ENCODE measurements around the gene DNM1. TPM values are rescaled to one million over a fixed set of nuclear protein-coding genes. Genes with fewer than 3 reads are reported as not detected.

DNM1 gene
- total and polyA plus RNA-seq, 3 experiments from 2014 or later, result 0.18 to 0.66 (median 0.26) TPM

- H3K4me1 ChIP-seq (ENCODE audit: insufficient read depth, low read length), result no peaks in the 10 kb centered on the region
- H3K27me3 ChIP-seq (ENCODE audit: insufficient read depth, low read length, poor library complexity, severe bottlenecking), result no peaks in the 10 kb centered on the region
Observed at GRCh38 chr9:128211186-128211980, 8.2 kb downstream of the DNM1 start.

DNA sequence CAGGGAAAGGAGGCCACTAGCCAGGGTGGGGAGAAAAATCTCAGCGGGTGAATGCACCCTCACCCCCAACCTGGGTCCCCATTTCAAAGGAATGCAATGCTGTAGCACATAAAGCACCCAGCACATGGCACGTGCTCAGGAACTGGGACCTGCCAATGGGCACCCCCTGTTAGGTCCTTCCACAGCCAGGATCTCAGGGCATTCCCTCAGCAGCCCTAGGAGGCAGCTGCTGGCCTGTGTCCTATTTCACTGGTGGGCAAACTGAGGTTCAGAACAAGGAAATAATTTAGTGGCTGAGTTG lies 8.8 kb downstream of the DNM1 start:
- Mint-ChIP-seq H3K9me3 (no peaks in the 10 kb centered on the region), H3K36me3 (no peaks in the 10 kb centered on the region), H3K27ac (no peak overlapping the region), H3K4me1 (no peaks in the 10 kb centered on the region), H3K4me3 (no peak overlapping the region), H3K27me3 (peaks cover 12 to 14% of the 10 kb centered on the region in 2 donors)
- H3K4me3 ChIP-seq (ENCODE audit: low read length), result no peak overlapping the region
- H3K27me3 ChIP-seq (ENCODE audit: insufficient read depth, low read length, poor library complexity, severe bottlenecking), result no peaks in the 10 kb centered on the region
- ChIA-PET POLR2A (no interaction called here), CTCF (interaction anchor here (0.7 to 1.0 kb wide), 2 partner anchors 8 to 15 kb away, joined by 3 to 5 read pairs; no protein-coding TSS in a partner anchor)
- H3K27ac ChIP-seq (ENCODE audit: low read depth, low read length), result no peak overlapping the region
- H3K9me3 ChIP-seq (ENCODE audit: low read length), result no peaks in the 10 kb centered on the region
- no peaks in the 10 kb centered on the region for H3K36me3 ChIP-seq (ENCODE audit: insufficient read depth, low read length)
- no peaks in the 10 kb centered on the region for H3K4me1 ChIP-seq (ENCODE audit: insufficient read depth, low read length)
- DNase-seq, result no peak

More at GRCh38 chr9:128211186-128211980, 8.2 kb downstream of the DNM1 start:
- ChIA-PET CTCF (interaction anchor here (0.7 to 1.0 kb wide), 2 partner anchors 8 to 15 kb away, joined by 3 to 5 read pairs; no protein-coding TSS in a partner anchor), POLR2A (no interaction called here)
- H3K9me3 Mint-ChIP-seq, result no peaks in the 10 kb centered on the region
- H3K36me3 Mint-ChIP-seq, result no peaks in the 10 kb centered on the region
- no peak overlapping the region for H3K27ac ChIP-seq (ENCODE audit: low read depth, low read length)
- no peak overlapping the region for H3K4me3 Mint-ChIP-seq
- peak overlapping the region in 1 of 8 donors; percentile 68 for H3K27ac Mint-ChIP-seq
- no peak overlapping the region for H3K4me3 ChIP-seq (ENCODE audit: low read length)
- no peaks in the 10 kb centered on the region for H3K4me1 Mint-ChIP-seq
- no peaks in the 10 kb centered on the region for H3K36me3 ChIP-seq (ENCODE audit: insufficient read depth, low read length)
- DNase-seq, result no peak
- H3K9me3 ChIP-seq (ENCODE audit: low read length), result no peaks in the 10 kb centered on the region
- H3K27me3 Mint-ChIP-seq, result peaks cover 12 to 15% of the 10 kb centered on the region in 2 donors

GRCh38 chr9:128213746-128214497 lies 10.7 kb downstream of the DNM1 start:
- Histone ChIP-seq H3K27me3 (ENCODE audit: insufficient read depth, low read length, poor library complexity, severe bottlenecking) (no peaks in the 10 kb centered on the region), H3K36me3 (ENCODE audit: insufficient read depth, low read length) (no peaks in the 10 kb centered on the region), H3K9me3 (ENCODE audit: low read length) (no peaks in the 10 kb centered on the region), H3K27ac (ENCODE audit: low read depth, low read length) (no peak overlapping the region), H3K4me1 (ENCODE audit: insufficient read depth, low read length) (peaks cover 10% of the 10 kb centered on the region), H3K4me3 (ENCODE audit: low read length) (no peak overlapping the region)
- H3K36me3 Mint-ChIP-seq, result no peaks in the 10 kb centered on the region
- H3K4me1 Mint-ChIP-seq, result peaks cover 9 to 12% (median 9%) of the 10 kb centered on the region in 3 donors
- no peaks in the 10 kb centered on the region for H3K9me3 Mint-ChIP-seq
- H3K27me3 Mint-ChIP-seq, result peaks cover 8 to 9% of the 10 kb centered on the region in 2 donors
- no peak for DNase-seq
- CTCF ChIA-PET, result no interaction called here
- H3K27ac Mint-ChIP-seq, result no peak overlapping the region
- peak overlapping the region in 1 of 7 donors; percentile 40 for H3K4me3 Mint-ChIP-seq
- POLR2A ChIA-PET, result no interaction called here

- Mint-ChIP-seq H3K4me1 (peaks cover 11 to 15% (median 12%) of the 10 kb centered on the region in 3 donors), H3K27ac (no peak overlapping the region), H3K4me3 (no peak overlapping the region), H3K27me3 (peaks cover 5 to 8% of the 10 kb centered on the region in 2 donors), H3K9me3 (no peaks in the 10 kb centered on the region), H3K36me3 (no peaks in the 10 kb centered on the region)
- no peaks in the 10 kb centered on the region for H3K27me3 ChIP-seq (ENCODE audit: insufficient read depth, low read length, poor library complexity, severe bottlenecking)
- ChIA-PET POLR2A (no interaction called here), CTCF (no interaction called here)
- no peaks in the 10 kb centered on the region for H3K9me3 ChIP-seq (ENCODE audit: low read length)
- no peak for DNase-seq
- H3K36me3 ChIP-seq (ENCODE audit: insufficient read depth, low read length), result no peaks in the 10 kb centered on the region
- H3K4me1 ChIP-seq (ENCODE audit: insufficient read depth, low read length), result peaks cover 13% of the 10 kb centered on the region
- no peak overlapping the region for H3K4me3 ChIP-seq (ENCODE audit: low read length)
- H3K27ac ChIP-seq (ENCODE audit: low read depth, low read length), result no peak overlapping the region
Observed at GRCh38 chr9:128214571-128215490, 11.7 kb downstream of the DNM1 start.

DNA sequence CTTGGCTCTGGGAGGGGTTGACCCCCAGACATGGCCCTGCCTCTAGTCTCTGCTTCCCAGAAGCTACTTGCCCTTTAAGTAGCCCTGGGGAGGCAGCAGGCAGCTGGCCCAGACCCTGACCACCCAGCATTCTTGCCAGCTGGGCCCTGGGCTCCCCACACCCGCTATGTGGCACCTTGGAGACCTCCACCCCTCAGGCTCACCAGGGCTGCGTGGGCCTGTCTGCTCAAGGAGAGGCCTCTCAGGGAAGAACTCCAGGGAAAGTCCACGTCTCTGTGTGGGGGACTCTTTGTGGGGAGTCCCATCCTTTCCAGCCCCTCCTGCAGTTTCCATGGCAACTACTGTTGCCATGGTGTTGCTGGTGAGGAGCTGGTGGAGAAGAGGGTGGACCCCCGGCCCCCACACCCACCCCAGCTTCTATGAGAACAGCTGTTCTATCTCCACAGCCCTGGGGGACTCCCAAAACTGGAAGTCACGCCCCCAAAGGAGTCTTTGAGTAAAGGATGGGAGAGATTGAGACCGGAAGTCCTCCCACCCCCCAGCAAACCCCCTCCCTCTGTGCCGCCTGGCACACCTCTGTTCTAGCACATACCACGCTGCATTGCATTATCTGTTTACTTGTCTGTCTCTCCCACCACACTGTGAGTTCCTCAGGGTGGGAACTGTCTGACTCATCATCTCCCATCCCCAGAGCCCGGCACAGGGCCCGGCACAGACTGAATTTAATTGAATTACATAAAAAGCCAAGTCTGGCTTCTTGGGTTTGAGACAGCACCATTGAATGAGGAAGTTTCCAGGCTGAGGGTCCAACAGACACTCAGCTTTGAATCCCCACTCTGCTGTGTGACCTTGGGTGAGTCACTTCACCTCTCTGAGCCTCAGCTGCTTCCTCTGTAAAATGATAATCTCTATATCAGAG lies 12.6 kb downstream of the DNM1 start:
- Mint-ChIP-seq H3K9me3 (no peaks in the 10 kb centered on the region), H3K4me1 (peaks cover 11 to 15% (median 12%) of the 10 kb centered on the region in 3 donors), H3K4me3 (no peak overlapping the region), H3K36me3 (no peaks in the 10 kb centered on the region), H3K27ac (no peak overlapping the region), H3K27me3 (peaks cover 6 to 8% of the 10 kb centered on the region in 2 donors)
- ChIA-PET POLR2A (no interaction called here), CTCF (no interaction called here)
- Histone ChIP-seq H3K4me3 (ENCODE audit: low read length) (no peak overlapping the region), H3K27ac (ENCODE audit: low read depth, low read length) (no peak overlapping the region), H3K9me3 (ENCODE audit: low read length) (no peaks in the 10 kb centered on the region), H3K27me3 (ENCODE audit: insufficient read depth, low read length, poor library complexity, severe bottlenecking) (no peaks in the 10 kb centered on the region), H3K4me1 (ENCODE audit: insufficient read depth, low read length) (peaks cover 13% of the 10 kb centered on the region), H3K36me3 (ENCODE audit: insufficient read depth, low read length) (no peaks in the 10 kb centered on the region)
- no peak for DNase-seq

DNA sequence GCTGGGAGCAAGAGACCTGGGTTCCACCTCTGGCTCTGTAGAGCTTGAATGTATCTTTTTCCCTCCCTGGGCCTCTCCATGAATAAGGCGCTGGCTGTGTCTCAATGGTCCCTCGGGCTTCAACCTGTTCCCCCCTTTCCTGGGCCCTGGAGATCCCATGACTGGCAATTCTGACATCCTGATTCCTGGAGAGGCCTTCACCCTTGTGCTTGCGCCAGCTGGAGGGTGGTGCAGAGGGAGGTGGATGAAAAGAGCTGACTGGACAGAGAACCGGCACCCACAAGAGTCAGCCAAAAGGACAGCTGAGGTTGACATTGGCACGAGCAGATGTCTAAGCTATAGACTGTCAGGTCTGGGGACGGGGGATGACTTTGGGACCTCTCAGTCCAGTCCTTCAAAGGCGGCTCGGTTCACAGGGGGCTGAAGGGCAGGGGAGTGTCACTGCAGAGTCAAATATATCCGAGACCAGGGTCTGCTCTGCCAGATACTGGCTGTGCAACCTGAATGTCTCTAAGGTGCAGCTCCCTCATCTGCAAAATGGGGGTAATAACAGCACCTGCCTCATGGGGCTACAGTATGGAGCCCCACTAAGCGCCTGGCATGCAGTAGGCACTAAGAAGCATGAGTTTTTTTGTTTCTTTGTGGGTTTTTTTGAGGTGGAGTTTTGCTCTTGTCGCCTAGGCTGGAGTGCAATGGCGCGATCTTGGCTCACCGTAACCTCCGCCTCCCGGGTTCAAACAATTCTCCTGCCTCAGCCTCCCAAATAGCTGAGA lies 13.8 kb downstream of the DNM1 start:
- no peaks in the 10 kb centered on the region for H3K9me3 ChIP-seq (ENCODE audit: low read length)
- ChIA-PET CTCF (interaction anchor here (0.9 kb wide), 1 partner anchor 26 kb away, joined by 3 read pairs; no protein-coding TSS in a partner anchor), POLR2A (interaction anchor here (0.5 to 0.6 kb wide), 2 partner anchors 10 to 13 kb away, joined by 3 to 4 read pairs; no protein-coding TSS in a partner anchor)
- no peaks in the 10 kb centered on the region for H3K9me3 Mint-ChIP-seq
- peaks cover 13% of the 10 kb centered on the region for H3K4me1 ChIP-seq (ENCODE audit: insufficient read depth, low read length)
- H3K36me3 Mint-ChIP-seq, result no peaks in the 10 kb centered on the region
- H3K36me3 ChIP-seq (ENCODE audit: insufficient read depth, low read length), result no peaks in the 10 kb centered on the region
- no peak overlapping the region for H3K27ac ChIP-seq (ENCODE audit: low read depth, low read length)
- no peaks in the 10 kb centered on the region for H3K27me3 ChIP-seq (ENCODE audit: insufficient read depth, low read length, poor library complexity, severe bottlenecking)
- peak overlapping the region in 1 of 7 donors; percentile 51 for H3K4me3 Mint-ChIP-seq
- H3K4me1 Mint-ChIP-seq, result peaks cover 11 to 15% (median 12%) of the 10 kb centered on the region in 3 donors
- peaks cover 5 to 8% of the 10 kb centered on the region in 2 donors for H3K27me3 Mint-ChIP-seq
- peak overlapping the region in 1 of 8 donors; percentile 34 for H3K27ac Mint-ChIP-seq
- H3K4me3 ChIP-seq (ENCODE audit: low read length), result no peak overlapping the region
- no peak for DNase-seq

All from CD8-positive, alpha-beta memory T cell (primary cell).